ENCODE data around the gene AQP9.
A peak's percentile ranks its signal among the peaks of the same experiment; 100 is the strongest.
"Not testable (repeated sequence)": the region's sequence is repeated elsewhere in the genome, so short reads cannot be mapped to it uniquely, and the experiment has no call there.

Gene AQP9

GRCh38 chr15:58182460-58183163 lies 44.4 kb downstream of the AQP9 start:
- peak; percentile 64 for DNase-seq (ENCODE audit: low spot score)

GRCh38 chr15:58185439-58185838 lies 47.3 kb downstream of the AQP9 start:
- DNase-seq (ENCODE audit: low spot score), result peak; percentile 5

- no peak for DNase-seq (ENCODE audit: low spot score)
Observed at GRCh38 chr15:58189148-58189811, 51.1 kb downstream of the AQP9 start.

- DNase-seq (ENCODE audit: low spot score), result peak; percentile 38
Observed at GRCh38 chr15:58190419-58190818, 52.2 kb downstream of the AQP9 start.

- not testable (repeated sequence) for DNase-seq (ENCODE audit: low spot score)
Observed at GRCh38 chr15:58193636-58194035, 55.5 kb downstream of the AQP9 start.

- DNase-seq (ENCODE audit: low spot score), result no peak
Observed at GRCh38 chr15:58200739-58201138, 62.6 kb downstream of the AQP9 start.

GRCh38 chr15:58201516-58201915 lies 63.3 kb downstream of the AQP9 start:
- DNase-seq (ENCODE audit: low spot score), result no peak

- no peak for DNase-seq (ENCODE audit: low spot score)
Observed at GRCh38 chr15:58203537-58203936, 65.4 kb downstream of the AQP9 start.

GRCh38 chr15:58206151-58206550 lies 68.0 kb downstream of the AQP9 start:
- no peak for DNase-seq (ENCODE audit: low spot score)

GRCh38 chr15:58208217-58208616 lies 70.0 kb downstream of the AQP9 start:
- not testable (repeated sequence) for DNase-seq (ENCODE audit: low spot score)

GRCh38 chr15:58209007-58209481 lies 70.9 kb downstream of the AQP9 start:
- peak; percentile 79 for DNase-seq (ENCODE audit: low spot score)

- peak; percentile 80 for DNase-seq (ENCODE audit: low spot score)
Observed at GRCh38 chr15:58210031-58210430, 71.8 kb downstream of the AQP9 start.

- DNase-seq (ENCODE audit: low spot score), result peak; percentile 63
Observed at GRCh38 chr15:58212909-58213526, 74.8 kb downstream of the AQP9 start.

GRCh38 chr15:58213587-58214338 lies 75.6 kb downstream of the AQP9 start:
- DNase-seq (ENCODE audit: low spot score), result no peak

GRCh38 chr15:58214591-58215340 lies 76.6 kb downstream of the AQP9 start:
- DNase-seq (ENCODE audit: low spot score), result no peak

GRCh38 chr15:58217460-58217859 lies 79.3 kb downstream of the AQP9 start:
- no peak for DNase-seq (ENCODE audit: low spot score)

GRCh38 chr15:58221591-58222241 lies 83.5 kb downstream of the AQP9 start:
- peak; percentile 47 for DNase-seq (ENCODE audit: low spot score)

- peak; percentile 36 for DNase-seq (ENCODE audit: low spot score)
Observed at GRCh38 chr15:58222679-58223078, 84.5 kb downstream of the AQP9 start.

- DNase-seq (ENCODE audit: low spot score), result no peak
Observed at GRCh38 chr15:58223432-58223831, 85.3 kb downstream of the AQP9 start.

- DNase-seq (ENCODE audit: low spot score), result peak; percentile 40
Observed at GRCh38 chr15:58224068-58224467, 85.9 kb downstream of the AQP9 start.

Data from kidney tubule cell (primary cell).